ENCODE results near the gene TMED7.

TMED7 gene

DNA sequence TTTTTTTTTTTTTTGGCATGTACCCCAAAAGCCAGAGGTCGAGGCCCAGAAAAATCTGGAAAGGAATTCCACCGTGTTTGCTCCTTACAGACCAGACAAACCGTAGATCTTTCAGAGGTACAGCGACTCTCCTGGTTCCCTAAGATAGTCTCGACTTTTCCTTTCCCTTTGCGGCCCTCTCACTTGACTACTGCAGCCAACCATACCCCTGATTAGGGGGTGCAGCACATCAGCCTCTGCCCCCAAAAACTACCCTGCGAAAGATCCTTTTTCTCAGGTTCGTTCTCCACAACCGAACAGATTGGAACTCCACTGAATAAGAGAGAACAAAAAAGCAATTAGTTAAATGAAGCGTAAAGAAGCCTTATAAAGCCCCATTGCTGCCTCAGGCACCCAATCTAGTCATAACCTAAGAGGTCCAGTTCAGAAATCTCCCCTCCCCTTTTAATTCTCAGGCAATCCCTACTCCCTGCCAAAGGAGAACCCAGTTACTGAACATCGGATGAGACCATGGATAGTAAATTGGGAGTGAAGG is 23.2 kb downstream of the TMED7 start:
- Histone ChIP-seq H3K36me3 (no peaks in the 10 kb centered on the region), H3K4me1 (ENCODE audit: control insufficient read depth in 1 of 2, insufficient read depth in 1 of 2, low read depth in 1 of 2, low read length in 1 of 2) (peaks cover 25 to 28% of the 10 kb centered on the region in 2 experiments), H3K27me3 (no peaks in the 10 kb centered on the region), H3K27ac (peak overlapping the region; percentile 83), H3K9me3 (no peaks in the 10 kb centered on the region), H3K4me3 (ENCODE audit: low read depth in 1 of 2, low read length in 1 of 2) (peak overlapping the region; percentile 81 to 98)
- TF ChIP-seq, protein P1, sequence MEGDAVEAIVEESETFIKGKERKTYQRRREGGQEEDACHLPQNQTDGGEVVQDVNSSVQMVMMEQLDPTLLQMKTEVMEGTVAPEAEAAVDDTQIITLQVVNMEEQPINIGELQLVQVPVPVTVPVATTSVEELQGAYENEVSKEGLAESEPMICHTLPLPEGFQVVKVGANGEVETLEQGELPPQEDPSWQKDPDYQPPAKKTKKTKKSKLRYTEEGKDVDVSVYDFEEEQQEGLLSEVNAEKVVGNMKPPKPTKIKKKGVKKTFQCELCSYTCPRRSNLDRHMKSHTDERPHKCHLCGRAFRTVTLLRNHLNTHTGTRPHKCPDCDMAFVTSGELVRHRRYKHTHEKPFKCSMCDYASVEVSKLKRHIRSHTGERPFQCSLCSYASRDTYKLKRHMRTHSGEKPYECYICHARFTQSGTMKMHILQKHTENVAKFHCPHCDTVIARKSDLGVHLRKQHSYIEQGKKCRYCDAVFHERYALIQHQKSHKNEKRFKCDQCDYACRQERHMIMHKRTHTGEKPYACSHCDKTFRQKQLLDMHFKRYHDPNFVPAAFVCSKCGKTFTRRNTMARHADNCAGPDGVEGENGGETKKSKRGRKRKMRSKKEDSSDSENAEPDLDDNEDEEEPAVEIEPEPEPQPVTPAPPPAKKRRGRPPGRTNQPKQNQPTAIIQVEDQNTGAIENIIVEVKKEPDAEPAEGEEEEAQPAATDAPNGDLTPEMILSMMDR (IDR thresholded peaks at IDR 0.05) = no peak

DNA sequence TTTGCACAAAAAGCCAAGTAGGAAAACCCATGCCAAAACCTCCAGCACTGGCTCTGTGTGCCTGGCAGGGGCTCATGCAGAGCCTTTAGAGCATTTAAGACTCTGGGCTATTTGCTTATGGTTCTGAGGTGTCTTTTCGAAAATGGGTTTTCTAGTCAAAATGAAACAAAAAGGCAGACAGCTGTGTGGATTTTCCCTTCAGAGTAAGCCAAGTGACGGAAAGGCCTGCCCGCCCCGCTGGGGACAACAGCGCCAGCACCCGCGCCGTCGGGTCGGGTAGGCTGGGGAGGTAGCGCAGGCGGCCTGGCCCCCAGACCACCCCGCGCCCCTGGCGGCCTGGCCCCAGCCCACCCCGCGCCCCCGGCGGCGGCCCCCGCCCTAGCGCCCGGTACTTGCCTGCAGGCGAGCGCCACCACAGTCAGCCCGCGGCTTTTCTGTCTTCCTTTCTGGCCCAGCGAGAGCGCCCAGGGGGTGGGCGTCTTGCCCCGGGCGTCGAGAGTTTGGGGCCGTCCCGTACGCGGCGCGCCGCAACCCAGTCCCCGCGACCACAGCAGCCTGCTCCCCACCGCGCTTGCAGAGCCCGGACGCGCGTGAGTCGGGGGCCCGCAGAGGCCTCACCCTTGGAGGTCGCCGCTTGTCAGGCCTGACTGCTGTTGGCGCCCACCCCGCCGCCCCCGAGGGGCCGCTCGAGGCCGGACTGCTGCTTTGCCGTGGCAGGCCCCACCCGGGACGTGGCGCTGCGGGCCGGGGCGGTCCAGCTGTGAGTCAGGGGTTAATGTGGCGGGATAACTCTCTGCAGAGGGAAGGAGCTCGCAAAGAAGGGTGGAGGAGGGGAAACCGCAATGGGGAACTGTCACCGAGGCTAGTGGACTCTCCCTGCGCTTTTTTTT is 23.9 kb downstream of the TMED7 start, which contains the start of gene TICAM2:
TSS of gene TICAM2 (minus strand) at position 779 of the 890 bp plus-strand sequence. CDS start 21,223 bp downstream, outside the sequence.
- H3K27me3 ChIP-seq = no peaks in the 10 kb centered on the region
- TF ChIP-seq, protein P1 (IDR thresholded peaks at IDR 0.05) = no peak
- no peaks in the 10 kb centered on the region for H3K36me3 ChIP-seq
- H3K4me3 ChIP-seq (ENCODE audit: low read depth in 1 of 2, low read length in 1 of 2) = peak within 1 kb of the TSS; percentile 81 to 98
- no peaks in the 10 kb centered on the region for H3K9me3 ChIP-seq
- peak within 1 kb of the TSS; percentile 83 for H3K27ac ChIP-seq
- peaks cover 25 to 28% of the 10 kb centered on the region in 2 experiments for H3K4me1 ChIP-seq (ENCODE audit: control insufficient read depth in 1 of 2, insufficient read depth in 1 of 2, low read depth in 1 of 2, low read length in 1 of 2)

DNA sequence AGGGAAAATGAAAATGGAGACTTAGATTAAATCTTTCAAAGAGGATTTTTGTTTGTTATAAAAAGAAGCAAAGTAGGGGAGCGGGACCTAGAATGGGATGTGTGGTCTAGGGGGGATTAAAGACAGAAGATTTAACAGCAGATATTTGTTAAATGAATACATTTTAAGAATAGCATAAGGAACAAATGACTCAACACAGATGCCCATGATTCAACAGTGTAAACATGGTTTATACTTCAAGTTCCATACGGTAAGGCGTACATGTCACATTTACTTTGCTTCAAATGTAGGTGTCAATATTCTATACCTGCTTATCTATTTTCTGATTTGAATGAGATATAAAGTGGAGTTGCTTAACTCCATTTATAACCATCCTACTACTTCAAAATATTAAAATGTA is 25.1 kb downstream of the TMED7 start:
- Histone ChIP-seq H3K27me3 (no peaks in the 10 kb centered on the region), H3K27ac (no peak overlapping the region), H3K4me1 (ENCODE audit: control insufficient read depth in 1 of 2, insufficient read depth in 1 of 2, low read depth in 1 of 2, low read length in 1 of 2) (peaks cover 25 to 28% of the 10 kb centered on the region in 2 experiments), H3K9me3 (no peaks in the 10 kb centered on the region), H3K4me3 (ENCODE audit: low read depth in 1 of 2, low read length in 1 of 2) (peak overlapping the region in 1 of 2 experiments; percentile 98), H3K36me3 (no peaks in the 10 kb centered on the region)
- TF ChIP-seq, protein P1 (IDR thresholded peaks at IDR 0.05) = no peak

DNA sequence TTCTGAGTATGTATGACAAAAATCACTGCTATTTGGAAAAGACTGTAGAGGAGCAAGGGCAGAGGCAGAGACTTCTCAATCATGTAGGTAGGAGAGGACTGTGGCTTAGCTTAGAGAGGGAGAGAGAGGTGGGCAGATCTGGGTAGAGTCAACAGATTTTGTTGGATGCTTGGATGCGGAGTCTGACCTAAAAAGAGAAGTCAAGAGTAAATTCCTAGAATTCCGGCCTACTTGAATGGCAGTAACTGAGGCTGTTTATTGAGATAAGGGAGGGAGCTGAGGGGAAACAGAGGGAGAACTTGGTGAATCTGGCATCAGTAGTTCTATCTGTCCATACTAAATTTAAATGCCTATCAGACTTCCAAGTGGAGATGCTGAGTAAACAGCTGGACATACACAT is 25.9 kb downstream of the TMED7 start:
- TF ChIP-seq, protein P1 (IDR thresholded peaks at IDR 0.05) = no peak
- Histone ChIP-seq H3K27ac (no peak overlapping the region), H3K27me3 (no peaks in the 10 kb centered on the region), H3K36me3 (no peaks in the 10 kb centered on the region), H3K4me3 (ENCODE audit: low read depth in 1 of 2, low read length in 1 of 2) (no peak overlapping the region), H3K4me1 (ENCODE audit: control insufficient read depth in 1 of 2, insufficient read depth in 1 of 2, low read depth in 1 of 2, low read length in 1 of 2) (peaks cover 25 to 28% of the 10 kb centered on the region in 2 experiments), H3K9me3 (no peaks in the 10 kb centered on the region)

DNA sequence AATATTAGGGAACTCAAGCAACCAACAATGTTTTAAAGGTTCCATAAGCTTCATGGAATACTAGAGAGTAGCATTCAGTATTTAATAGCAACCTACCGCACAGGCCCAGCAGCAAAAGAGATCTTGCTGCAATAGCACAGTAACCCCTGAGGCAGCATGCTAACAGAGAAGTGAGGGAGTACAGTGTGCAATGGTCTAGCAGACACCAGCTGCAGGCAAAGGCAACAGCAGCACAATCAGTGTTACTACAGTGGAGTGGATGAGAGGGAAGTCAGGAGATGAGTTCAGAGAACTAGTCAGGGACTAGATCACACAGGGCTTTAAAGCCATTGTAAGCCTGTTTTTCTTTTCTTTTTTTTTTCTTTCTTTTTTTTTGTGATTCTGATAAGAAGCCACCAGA is 26.3 kb downstream of the TMED7 start:
- Histone ChIP-seq H3K4me1 (ENCODE audit: control insufficient read depth in 1 of 2, insufficient read depth in 1 of 2, low read depth in 1 of 2, low read length in 1 of 2) (peaks cover 25 to 28% of the 10 kb centered on the region in 2 experiments), H3K36me3 (no peaks in the 10 kb centered on the region), H3K27me3 (no peaks in the 10 kb centered on the region), H3K27ac (no peak overlapping the region), H3K9me3 (no peaks in the 10 kb centered on the region), H3K4me3 (ENCODE audit: low read depth in 1 of 2, low read length in 1 of 2) (no peak overlapping the region)
- TF ChIP-seq, protein P1 (IDR thresholded peaks at IDR 0.05) = no peak
